Keratinocyte (primary cell): ENCODE results near the gene SULT4A1.

ENCODE experiments used
- EZH2 ChIP-seq: IDR thresholded peaks from one replicate; pipeline ENCODE4 v1.6.1; 2012; ENCODE audit warnings: inconsistent platforms, mild to moderate bottlenecking, low read length, moderate library complexity
- TF ChIP-seq, protein P1 (sequence below), 3 experiments: IDR thresholded peaks in 1 of 3; conservative IDR thresholded peaks in 1 of 3; optimal IDR thresholded peaks in 1 of 3; 2 replicates in 2 of 3; 3 replicates in 1 of 3; pipeline versions ENCODE3 to v1.5.1; 2011; ENCODE audit warnings: low read length in 3 of 3, mild to moderate bottlenecking in 3 of 3, moderate library complexity in 2 of 3, control low read depth in 1 of 3, inconsistent platforms in 1 of 3; ENCODE audit not compliant: insufficient read depth in 2 of 3; ENCODE audit errors: extremely low read depth in 1 of 3

DNA sequence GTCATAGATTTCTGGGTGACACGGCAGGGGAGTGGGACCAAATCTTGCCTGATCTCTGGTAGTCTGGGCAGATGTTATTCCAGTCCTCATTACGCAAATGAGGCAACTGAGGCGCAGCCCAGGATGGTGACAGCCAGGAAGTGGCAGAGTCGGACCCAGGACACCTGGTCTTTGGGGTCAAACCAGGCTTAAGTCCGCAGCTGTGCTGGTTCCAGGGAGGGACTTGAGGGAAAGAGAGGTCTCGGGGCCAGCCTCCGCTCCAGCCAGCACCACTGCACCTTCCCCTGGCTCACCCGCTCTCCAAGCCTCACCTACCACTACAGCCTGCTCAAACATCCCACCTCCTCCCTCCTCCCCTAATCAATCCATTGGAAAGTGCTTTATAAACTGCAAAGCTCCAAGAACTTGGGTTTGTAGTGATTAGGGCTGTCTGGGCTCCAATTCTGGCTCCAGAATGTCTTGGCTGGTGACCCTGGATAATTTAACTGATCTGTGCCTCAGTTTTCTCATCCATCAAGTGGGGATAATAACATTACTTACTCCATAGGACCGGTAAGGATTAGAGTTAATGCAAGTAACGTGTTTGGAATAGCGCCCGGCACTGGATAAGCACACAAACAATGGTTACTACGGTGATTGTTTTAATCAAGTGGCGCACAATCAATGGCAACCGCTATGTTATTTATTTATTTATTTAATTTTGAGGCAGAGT, 30.0 kb upstream of the SULT4A1 start:
- TF ChIP-seq, protein P1, sequence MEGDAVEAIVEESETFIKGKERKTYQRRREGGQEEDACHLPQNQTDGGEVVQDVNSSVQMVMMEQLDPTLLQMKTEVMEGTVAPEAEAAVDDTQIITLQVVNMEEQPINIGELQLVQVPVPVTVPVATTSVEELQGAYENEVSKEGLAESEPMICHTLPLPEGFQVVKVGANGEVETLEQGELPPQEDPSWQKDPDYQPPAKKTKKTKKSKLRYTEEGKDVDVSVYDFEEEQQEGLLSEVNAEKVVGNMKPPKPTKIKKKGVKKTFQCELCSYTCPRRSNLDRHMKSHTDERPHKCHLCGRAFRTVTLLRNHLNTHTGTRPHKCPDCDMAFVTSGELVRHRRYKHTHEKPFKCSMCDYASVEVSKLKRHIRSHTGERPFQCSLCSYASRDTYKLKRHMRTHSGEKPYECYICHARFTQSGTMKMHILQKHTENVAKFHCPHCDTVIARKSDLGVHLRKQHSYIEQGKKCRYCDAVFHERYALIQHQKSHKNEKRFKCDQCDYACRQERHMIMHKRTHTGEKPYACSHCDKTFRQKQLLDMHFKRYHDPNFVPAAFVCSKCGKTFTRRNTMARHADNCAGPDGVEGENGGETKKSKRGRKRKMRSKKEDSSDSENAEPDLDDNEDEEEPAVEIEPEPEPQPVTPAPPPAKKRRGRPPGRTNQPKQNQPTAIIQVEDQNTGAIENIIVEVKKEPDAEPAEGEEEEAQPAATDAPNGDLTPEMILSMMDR (optimal IDR thresholded peaks at IDR 0.05 in 1 of 3, IDR thresholded peaks at IDR 0.05 in 1 of 3, conservative IDR thresholded peaks at IDR 0.05 in 1 of 3; ENCODE audit: extremely low read depth in 1 of 3, insufficient read depth in 2 of 3, low read length in 3 of 3) = no peak
- no peak for TF ChIP-seq EZH2
